Medulla oblongata (tissue), 1 donor: ENCODE measurements around the gene PLEKHA3.

Experiments
- DNase-seq: peaks from one replicate; pipeline ENCODE4 v3.0.0-alpha.2; 2015; ENCODE audit errors: extremely low spot score

PLEKHA3 gene

DNA sequence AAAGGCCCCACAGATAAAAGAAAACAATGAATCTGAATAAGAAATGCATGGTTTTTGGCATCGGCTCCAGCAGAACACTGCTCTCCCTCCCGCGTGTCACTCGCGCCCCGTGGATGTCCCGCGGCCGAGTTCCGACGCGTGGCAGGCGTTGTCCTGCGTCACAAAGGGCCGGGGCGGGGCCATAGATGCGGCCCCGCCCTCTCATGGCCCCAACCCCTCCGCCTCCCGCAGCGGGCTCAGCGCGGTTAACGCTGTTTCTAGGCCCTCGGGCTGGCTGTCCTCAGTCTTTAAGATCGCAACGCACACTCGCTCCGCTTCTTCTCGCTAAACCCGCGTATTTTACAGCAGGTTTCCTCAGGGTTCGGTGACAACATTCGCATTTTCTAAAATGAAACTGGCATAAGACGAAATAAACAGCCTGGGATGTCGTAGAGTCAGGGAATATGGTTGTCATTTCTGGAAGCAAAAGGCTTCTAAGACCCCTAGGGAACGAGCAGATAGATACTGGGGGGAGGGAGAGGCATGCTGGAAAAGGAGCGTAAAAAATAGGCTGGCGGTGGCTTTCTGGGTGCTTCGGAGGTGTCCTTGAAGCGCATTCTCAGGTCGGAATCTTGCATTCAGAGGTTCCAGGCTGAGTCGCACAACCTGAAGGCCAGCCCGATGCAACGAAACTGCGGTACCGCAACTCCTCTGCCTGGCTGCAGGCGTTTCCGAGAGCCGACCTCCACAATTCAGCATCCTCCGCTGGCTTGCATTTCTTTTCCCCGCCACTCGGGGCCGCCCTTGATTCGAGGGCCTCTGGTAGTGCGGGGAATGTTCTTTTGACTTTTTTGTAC is 1.6 kb upstream of the PLEKHA3 start, which contains the start of gene FKBP7:
TSS of gene FKBP7 (minus strand) at position 162 of the 836 bp plus-strand sequence. CDS start at position 61, 101 bp downstream.
- DNase-seq, result peak; percentile 95

DNA sequence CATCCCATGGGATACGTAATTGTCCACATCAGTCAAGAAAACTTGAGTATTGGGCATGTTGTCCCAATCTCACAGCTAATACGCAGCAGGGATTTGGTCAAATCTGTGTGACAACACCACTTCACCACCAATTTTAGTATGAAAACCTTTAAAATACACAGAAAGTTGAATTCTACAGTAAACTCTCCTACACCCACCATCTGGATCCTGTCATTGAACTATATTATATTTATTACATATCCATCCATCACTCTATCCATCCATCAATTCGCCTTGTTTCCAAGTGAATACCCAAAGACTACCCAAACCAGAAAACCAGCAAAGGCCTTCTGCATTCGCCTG is 1.0 kb upstream of the PLEKHA3 start:
- no peak for DNase-seq

DNA sequence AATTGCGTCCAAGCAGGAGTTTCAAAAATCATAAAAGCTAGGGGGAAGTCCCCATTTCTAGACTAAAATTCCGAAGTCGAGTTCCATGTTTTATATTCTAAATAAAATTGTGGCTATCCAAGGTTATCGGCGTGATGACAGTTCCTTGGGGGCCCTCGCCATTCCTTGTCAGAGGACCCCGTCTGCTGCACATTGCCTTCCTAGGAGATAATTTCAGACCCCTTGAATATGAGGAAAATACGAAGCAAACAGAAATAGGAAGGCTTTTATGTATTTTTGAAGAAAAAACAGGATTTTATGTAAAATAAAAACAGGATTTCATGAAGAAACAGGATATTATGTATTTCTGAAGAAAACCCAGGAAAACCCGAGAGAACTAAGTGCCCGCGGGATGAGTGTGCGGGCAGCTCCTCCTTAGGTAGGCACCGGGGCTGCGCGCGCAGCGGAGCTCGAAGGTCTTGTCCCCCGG is 465 bp upstream of the PLEKHA3 start:
- DNase-seq, result no peak

DNA sequence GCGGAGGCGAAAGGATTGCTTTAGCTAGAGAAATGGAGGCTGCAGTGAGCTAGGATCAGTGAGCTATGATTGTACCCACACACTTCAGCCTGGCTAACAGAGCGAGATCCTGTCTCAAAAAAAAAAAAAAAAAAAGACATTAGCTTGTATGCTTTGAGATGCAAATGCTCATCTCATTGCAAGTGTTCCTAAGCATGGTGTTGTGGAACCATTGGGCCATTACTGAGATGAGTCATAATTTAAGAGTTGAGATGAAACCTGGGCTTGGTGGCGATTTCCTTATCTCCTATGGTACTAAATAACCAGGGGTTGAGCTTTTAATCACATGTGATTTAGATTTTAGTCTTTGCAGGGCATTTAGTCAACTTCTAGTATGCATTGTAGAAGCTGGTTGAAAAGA is 2.2 kb downstream of the PLEKHA3 start:
- no peak for DNase-seq

DNA sequence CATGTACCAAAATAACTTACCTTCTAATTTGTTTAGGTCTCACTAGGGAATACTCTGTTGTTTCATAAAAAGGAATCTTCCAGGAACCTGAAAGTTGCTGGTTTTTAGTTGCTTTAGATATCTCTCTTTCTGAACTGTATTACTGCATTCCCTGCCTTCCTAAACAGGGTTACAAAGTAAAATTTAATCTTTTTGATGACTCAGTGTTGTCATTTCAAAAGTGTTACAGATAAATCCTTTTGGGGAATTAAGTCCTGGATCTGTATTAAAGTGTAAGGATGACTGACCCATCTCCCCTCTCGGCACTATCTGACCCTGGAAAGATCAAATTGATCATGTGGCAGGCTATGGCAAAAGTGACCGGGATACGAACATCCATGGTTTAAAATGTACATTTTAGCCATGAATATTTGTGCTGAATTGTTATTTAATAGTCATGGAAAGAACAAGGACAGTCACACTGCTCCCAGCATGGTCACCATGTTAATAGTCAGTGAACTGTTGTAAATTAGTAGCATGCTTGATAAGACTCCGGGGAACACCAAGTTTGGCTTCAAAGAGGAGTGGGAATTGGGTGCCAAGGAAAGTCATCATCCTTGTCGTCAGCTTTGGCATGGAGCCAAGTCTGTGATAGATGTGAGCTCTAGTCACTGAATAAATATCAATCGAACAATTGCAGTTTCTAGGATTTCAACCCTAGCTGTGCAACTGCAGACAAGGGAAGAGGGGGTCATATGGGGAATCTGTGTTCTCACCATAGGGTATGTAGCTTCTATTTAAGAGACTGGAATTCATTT is 4.2 kb downstream of the PLEKHA3 start:
- peak; percentile 62 for DNase-seq

DNA sequence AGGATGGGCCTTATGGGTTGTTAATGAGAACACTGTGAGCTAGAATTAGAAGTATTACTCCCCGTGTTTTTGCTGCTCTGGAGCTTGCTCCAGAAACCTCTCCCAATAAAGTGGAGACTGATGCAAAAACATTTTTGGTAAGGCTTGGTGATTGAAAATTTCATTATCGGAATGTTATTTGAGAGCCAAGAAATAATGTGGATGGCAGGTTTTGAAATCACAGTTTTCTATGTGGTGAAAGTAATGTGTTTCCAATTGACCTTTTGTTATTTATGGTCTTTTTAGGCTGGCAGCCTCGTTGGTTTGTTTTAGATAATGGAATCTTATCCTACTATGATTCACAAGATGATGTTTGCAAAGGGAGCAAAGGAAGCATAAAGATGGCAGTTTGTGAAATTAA is 5.1 kb downstream of the PLEKHA3 start:
- DNase-seq, result no peak

DNA sequence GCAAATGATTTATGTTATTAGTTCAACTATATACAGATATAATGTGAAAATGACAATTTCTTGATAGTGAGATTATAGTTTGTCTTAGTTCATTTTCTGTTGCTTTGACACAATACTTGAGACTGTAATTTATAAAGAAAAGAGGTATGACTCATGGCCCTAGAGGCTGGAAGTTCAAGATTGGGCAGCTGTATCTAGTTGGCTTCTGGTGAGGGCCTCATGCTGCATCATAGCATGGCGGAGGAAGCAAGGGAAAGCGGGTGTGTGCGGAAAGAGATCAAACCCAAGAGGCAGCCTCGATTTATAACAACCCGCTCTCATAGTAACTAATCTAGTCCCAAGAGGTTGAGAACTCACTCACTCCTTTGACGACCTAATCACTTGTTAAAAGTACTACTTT is 11.4 kb downstream of the PLEKHA3 start:
- DNase-seq, result no peak

DNA sequence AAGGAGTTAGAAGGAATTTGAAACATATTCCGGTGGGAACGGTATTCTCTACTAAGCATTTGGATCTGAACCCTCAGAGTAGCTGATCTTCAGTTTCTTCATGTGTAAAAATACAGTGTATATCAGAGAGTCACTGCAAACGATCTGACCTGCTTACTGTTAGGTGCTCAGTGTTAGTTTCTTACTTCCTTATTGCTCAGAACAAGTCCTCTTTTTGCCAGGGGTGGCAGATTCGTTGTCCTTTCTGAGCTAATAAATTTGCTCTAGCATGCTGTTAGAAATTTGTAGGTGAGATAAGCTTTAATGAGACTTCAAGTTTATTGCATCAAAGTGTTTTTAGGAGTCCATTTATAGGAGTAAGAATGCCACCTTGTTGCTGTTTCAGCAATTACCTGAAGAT is 15.8 kb downstream of the PLEKHA3 start:
- DNase-seq, result no peak

DNA sequence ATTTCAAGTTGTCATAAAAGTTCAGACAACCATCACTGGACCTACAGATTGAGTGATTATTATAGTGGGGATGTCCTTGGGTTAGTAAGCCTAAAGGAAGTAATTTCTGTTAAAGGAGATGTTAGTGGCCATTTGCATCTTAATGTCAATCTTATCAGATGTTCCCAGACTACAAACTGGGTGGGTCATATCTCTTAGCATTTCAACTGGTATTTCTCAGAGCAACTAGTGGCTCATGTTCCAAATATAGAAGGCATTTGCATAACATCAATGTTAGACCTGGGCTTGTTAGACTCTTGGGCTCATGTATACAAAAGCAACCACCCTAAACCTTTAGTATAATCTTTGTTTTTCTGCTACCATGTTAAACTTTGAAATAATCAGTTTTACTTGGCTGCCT is 17.9 kb downstream of the PLEKHA3 start:
- no peak for DNase-seq

DNA sequence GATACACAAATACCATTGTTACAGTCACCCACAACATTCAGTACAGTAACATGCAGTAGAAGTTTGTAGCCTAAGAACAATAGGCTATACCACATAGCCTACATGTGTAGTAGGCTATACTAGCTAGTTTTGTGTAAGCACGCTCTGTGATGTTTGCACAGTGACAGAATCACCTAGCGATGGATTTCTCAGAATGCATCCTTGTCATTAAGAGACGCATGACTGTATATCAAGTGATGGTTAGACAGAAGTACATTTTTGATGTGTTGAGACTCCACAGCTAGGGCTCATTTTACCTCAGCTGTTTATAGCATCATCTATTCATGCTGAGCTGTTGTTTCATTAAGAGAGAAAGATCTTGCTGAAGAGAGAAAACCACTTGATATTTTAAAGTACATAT is 19.4 kb downstream of the PLEKHA3 start:
- DNase-seq, result no peak

DNA sequence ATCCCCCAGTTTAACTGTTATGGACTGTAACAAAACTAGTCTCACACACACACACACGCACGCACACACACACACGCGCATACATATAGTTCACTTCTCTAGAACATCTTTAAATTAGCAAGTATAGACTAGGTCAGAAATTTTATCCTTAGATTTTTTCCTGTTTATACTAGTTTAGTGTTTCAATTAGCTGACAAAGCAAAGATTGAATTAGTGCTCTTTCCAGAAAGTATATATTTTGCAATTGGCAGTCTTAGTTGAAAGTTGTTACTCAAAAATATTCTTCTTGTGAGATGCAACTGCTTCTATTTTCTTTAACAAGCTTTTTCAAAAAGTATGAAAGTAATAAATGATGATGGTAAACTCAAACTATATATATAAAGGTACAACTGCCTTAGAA is 22.5 kb downstream of the PLEKHA3 start:
- no peak for DNase-seq

DNA sequence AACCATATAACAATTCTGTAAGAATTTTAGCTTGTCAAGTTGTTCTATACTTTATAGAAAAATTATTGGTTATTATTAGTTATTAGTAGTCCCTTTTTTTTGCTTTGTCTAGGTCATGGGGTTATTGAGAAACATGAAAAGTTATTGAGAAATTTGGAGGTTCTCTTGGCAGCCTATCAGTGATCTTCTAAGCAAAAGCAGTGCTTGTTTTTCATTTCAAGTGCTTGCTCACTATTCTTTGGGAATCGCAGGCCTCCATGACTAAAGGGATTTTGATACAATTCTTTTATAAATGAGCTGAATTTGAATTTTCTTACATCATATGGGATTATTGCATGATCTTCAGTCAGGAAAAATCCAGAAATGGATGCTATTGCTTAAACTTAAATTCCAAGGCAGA is 25.8 kb downstream of the PLEKHA3 start:
- DNase-seq, result no peak

DNA sequence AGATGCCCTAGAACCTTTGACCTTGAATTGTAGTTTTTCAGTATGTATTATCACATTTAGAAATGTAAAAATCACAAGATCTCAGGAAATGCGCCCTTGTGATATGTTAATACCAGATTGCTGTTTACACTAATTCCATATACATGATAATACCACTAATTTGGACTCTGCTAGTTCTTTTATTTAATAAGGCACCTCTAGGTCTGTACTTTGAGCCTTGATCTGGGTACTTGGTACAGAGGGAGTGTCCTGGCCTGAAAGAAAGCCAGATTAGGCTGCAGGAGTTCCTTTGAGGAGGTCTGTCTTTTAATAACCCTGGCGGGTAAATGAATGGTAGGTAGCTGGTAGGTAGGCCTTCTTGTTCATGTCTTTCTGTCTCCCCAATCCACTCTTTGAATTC is 26.3 kb downstream of the PLEKHA3 start:
- no peak for DNase-seq

DNA sequence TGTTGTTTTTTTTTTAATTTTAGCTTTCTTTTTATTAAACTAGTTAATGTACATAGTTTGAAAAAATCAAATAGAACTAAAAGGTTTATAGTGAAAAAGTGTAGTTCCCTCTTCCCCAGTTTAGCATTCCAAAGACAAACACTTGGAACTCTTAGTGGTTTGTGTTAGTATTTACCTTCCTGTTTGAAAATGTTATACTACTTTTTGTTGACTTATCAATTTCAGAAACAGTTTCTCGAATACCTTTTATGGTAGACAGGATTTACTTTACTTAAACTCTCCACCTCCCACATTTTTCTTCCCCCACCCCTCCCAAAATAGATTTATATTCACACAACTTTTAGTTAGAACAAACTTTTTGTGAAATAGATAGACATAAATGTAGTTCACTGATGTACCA is 26.7 kb downstream of the PLEKHA3 start:
- DNase-seq, result no peak

DNA sequence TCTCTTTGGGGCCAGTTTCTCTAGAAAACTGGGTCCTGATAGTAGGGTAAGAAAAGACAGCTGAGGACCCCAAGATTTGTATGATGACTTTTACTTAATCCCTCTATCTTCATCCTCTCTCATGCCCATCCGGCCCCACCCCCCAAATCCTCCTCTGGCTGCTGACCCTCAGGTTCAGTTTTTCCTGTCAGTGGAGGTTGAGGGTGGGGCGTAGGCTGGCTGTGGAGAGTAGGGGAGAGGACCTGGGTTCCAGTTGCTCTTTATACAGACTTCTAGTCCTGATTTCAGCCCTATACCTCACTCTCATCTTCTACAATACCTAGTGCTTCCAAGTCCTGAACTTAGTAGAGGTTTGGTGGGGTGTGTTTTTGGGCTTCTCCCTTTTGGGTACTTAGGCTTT is 28.4 kb downstream of the PLEKHA3 start:
- DNase-seq, result no peak

DNA sequence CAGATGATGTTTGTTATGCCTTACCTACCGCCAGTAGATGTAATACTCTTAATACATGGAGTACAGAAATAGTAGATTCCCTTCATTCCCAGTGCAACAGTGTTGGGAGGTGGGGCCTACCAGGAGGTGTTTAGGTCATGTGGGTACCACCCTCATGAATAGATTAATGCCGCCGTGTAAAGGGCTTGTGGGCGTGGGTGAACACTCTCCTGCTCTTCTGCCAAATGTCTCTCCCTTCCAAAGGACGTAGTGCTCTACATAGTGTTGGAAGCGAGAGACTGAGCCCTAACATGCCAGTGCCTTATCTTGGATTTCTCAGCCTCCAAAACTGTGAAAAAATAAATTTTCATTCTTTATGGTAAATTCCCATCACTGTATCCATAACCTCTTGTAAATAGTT is 30.1 kb downstream of the PLEKHA3 start:
- DNase-seq, result no peak

DNA sequence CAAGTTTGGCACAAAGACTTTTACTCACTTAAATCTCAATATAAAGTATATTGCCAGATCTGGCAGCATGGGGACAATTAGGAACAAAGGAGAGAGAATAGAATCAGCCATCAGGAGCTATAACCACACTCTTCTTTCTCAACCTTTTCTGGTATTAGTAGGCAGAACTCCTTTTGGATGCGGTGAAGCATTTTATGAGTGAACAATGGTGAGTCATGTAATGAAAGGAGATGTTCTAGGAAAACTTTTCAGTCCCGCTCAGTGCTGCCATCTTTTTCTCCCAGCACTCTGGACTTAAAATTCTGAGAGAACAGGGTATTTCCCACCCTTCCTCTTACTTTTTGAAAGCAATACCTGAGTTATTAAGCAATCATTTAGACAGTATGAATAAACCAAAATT is 32.2 kb downstream of the PLEKHA3 start:
- DNase-seq, result peak; percentile 9

DNA sequence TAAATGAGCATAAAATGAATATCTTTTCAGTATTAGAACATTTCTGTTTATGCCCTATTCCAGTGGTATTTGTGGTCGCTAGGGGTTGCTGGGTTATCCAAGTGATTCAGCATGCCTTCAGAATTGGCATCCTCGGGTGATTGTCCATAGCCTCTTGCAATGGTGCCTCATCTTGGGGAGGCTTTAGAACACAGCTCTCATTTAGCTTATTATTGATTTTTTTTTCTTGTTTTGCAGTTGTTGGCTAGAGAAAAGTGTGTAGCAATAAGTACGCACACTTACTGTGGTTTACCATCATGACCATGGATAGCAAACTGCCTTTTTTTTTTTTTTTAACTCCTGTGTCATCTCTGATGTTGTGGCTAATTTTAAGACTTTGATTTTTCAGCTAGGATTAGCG is 33.6 kb downstream of the PLEKHA3 start:
- no peak for DNase-seq

DNA sequence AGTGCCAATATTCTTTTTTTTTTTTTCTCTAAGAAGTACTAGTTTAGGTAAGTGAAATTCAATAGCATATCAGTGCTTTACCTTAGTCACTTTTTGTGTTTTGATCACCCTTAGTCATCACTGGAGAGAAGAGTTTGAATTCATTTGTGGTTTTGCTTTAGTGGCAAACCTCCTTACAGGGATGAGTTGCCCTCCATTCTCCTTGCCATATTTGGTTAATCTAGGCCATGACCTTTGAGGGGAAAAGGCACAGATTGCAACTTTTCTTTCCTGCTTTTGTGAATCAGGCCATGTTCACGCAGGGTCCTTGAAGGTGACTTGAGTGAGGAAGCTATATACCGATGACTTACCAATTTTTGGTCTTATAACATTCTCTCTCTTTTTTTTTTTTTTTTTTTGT is 34.4 kb downstream of the PLEKHA3 start:
- no peak for DNase-seq

DNA sequence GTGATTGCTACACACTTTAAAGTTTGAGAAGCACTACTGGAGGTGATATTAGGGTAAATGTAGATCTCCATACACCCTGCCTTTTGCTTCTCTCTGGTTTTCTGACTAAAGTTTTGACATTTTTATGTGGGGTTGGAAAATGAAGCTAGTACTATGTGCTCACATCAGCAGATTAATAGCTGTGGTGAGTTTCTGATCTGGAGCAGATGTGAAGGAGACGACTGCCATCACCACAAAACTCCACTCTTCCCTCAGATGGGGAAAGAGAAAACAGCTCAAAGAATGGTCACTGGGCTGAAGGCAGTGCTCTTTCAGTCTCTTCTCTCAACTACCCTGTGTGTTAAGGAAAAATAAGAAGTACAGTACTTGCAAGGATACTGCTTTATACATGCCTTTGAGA is 37.2 kb downstream of the PLEKHA3 start:
- DNase-seq, result no peak

DNA sequence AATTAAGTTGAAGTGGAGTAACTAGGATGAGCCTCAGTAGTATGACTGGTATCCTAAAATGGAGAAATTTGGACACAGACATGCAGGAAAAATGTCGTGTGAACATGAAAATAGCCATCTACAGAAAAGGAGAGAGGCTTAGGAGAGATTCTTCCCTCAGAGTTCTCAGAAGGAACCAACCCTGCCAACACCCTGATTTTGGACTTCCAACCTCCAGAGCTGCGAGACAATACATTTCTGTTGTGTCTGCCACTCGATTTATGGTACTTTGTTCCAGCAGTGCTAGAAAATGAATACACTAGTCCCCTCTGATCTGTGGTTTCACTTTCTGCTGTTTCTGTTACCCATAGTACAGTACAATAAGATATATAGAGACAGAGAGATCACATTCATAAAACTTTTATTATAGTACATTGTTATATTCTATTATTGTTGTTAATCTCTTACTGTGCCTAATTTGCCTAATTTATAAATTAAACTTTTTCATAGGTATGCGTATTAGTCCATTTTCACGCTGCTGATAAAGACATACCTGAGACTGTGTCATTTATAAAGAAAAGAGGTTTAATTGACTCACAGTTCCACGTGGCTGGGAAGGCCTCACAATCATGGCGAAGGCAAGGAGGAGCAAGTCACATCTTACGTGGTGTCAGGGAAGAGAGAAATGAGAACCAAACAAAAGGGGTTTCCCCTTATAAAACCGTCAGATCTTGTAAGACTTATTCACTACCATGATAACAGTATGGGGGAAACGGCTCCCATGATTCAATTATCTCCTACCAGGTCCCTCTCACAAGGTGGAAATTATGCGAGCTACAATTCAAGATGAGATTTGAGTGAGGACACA is 41.3 kb downstream of the PLEKHA3 start:
- DNase-seq, result no peak

DNA sequence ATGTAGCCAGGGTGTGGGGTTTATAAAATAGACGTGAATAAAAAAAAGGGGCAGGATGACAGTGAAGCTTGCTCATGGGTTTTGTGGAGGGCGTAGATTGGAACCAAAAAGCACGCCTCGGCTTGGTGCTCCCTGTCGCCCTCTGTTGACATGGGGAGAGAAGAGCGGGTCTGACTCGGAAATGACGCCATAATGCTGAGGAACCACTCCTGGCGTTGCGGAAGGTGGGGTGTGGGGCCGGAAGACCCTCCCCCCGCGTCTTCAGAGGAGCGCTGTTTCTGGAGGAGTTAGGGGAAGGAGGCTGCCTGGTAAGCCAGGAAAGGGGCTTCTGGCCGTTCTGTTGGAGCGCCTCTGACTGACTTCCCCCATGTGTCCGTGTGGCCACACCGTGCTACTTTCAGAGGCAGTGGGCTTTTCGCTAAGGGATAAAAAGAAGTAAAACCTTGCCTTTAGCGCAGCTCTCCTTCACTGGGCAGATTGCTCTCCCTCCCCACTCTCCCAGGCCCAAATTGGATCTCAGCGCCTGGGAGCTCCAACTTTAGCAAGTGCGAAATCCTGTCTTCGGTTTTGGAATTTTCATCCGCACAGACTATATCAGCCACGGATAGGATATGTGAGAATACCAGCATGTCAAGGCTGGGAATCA is 42.8 kb downstream of the PLEKHA3 start:
- peak; percentile 86 for DNase-seq
